Measurements from ENCODE around the gene ZNF782.
"Not testable (repeated sequence)": the region's sequence is repeated elsewhere in the genome, so short reads cannot be mapped to it uniquely, and the experiment has no call there.

ZNF782 gene

DNA sequence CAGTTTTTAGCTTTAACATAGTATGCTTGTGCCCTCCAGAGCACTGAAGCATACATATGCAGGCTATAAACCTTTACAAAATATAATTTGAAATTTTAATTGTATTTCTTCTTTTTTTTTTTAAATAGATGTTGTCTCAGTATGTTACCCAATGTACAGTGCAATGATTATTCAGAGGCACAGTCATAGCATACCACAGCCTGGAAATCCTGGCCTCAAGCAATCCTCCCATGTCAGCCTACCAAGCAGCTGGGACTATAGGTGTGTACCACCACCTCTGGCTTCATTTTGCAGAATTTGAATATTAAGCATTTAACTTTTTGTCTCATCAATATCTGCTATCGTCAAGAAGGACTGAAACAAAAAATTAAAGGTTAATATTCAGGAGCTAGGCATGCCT is 16.9 kb upstream of the ZNF782 start:
- Histone ChIP-seq H3K27ac (ENCODE audit: low read depth, low read length) (no peak overlapping the region), H3K4me1 (ENCODE audit: control insufficient read depth, low read length) (peaks cover 41% of the 10 kb centered on the region), H3K79me2 (ENCODE audit: control insufficient read depth, low read length) (no peaks in the 10 kb centered on the region), H3F3A (ENCODE audit: control insufficient read depth, insufficient read depth) (peaks cover 16% of the 10 kb centered on the region), H4K20me1 (ENCODE audit: control insufficient read depth, insufficient read depth, low read depth, low read length) (no peaks in the 10 kb centered on the region), H3K27me3 (ENCODE audit: control insufficient read depth, low read length) (no peaks in the 10 kb centered on the region; the same call in 1 of the 2 replicates), H3K4me3 (ENCODE audit: low read length) (no peak overlapping the region), H3K36me3 (ENCODE audit: control insufficient read depth, low read length) (no peaks in the 10 kb centered on the region), H3K4me2 (ENCODE audit: low read length) (no peak overlapping the region), H3K9me3 (ENCODE audit: control insufficient read depth, insufficient read depth, low read length) (no peaks in the 10 kb centered on the region), H3K9me2 (replicated peaks; ENCODE audit: control insufficient read depth, low read length) (no peaks in the 10 kb centered on the region)
- TF ChIP-seq EZH2phosphoT487 (IDR thresholded peaks at IDR 0.05; ENCODE audit: borderline replicate concordance, low read length): no peak
- TF ChIP-seq, protein P1, sequence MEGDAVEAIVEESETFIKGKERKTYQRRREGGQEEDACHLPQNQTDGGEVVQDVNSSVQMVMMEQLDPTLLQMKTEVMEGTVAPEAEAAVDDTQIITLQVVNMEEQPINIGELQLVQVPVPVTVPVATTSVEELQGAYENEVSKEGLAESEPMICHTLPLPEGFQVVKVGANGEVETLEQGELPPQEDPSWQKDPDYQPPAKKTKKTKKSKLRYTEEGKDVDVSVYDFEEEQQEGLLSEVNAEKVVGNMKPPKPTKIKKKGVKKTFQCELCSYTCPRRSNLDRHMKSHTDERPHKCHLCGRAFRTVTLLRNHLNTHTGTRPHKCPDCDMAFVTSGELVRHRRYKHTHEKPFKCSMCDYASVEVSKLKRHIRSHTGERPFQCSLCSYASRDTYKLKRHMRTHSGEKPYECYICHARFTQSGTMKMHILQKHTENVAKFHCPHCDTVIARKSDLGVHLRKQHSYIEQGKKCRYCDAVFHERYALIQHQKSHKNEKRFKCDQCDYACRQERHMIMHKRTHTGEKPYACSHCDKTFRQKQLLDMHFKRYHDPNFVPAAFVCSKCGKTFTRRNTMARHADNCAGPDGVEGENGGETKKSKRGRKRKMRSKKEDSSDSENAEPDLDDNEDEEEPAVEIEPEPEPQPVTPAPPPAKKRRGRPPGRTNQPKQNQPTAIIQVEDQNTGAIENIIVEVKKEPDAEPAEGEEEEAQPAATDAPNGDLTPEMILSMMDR (IDR thresholded peaks at IDR 0.05; ENCODE audit: low read depth, low read length, poor library complexity, severe bottlenecking): no peak

DNA sequence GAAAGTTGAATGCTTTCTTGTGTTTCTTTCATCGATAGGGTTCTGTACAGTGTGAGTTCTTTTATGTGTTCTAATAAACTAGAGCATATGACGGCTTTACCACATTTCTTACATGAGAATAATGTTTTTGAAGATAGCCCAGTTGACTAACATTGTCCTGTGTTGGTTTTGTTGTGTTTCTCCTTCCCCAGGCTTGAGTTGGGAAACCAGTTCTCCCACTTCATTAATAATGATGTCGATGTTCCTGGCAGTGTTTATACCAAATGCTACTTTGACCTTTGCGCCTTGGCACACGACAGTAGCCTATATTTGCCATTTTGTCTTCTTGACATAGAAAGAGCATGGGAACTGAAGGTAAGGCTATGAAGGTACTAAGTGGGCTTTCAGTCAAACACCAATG is 14.4 kb upstream of the ZNF782 start:
- no peak overlapping the region for H3K4me2 ChIP-seq (ENCODE audit: low read length)
- H3K27ac ChIP-seq (ENCODE audit: low read depth, low read length): no peak overlapping the region
- H3K36me3 ChIP-seq (ENCODE audit: control insufficient read depth, low read length): no peaks in the 10 kb centered on the region

DNA sequence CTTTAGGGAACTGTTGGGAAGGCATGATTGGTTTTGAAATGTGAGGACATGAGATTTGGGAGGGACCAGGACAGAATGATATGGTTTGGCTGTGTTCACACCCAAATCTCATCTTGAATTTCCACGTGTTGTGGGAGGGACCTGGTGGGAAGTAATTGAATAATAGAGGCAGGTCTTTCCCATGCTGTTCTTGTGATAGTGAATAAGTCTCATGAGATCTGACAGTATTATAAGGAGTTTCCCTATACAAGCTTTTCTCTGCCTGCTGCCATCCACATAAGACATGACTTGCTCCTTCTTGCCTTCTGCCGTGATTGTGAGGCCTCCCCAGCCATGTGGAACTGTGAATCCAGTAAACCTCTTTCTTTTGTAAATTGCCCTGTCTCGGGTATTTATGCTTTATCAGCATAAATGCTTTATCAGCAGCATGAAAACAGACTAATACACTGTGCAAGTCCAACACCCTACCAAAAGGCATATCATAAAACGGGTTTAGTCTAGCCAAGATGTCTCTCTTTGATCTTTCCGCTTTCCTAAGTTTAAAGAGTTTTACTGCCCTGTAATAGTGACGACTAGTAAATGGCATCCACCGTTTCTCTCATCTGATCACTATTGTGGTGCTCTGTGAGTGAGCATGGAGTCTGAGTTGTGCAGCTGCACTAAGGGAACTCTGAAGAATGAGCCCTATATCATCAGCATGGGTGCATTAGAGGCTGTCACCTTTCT is 12.9 kb upstream of the ZNF782 start:
- Histone ChIP-seq H3K9me3 (ENCODE audit: control insufficient read depth, insufficient read depth, low read length) (no peaks in the 10 kb centered on the region), H3K4me3 (ENCODE audit: low read length) (no peak overlapping the region), H3K4me1 (ENCODE audit: control insufficient read depth, low read length) (peaks cover 2% of the 10 kb centered on the region), H3K79me2 (ENCODE audit: control insufficient read depth, low read length) (no peaks in the 10 kb centered on the region), H3K27ac (ENCODE audit: low read depth, low read length) (no peak overlapping the region), H3F3A (ENCODE audit: control insufficient read depth, insufficient read depth) (no peaks in the 10 kb centered on the region), H3K9me2 (replicated peaks; ENCODE audit: control insufficient read depth, low read length) (no peaks in the 10 kb centered on the region), H3K36me3 (ENCODE audit: control insufficient read depth, low read length) (no peaks in the 10 kb centered on the region), H3K4me2 (ENCODE audit: low read length) (no peak overlapping the region), H4K20me1 (ENCODE audit: control insufficient read depth, insufficient read depth, low read depth, low read length) (no peaks in the 10 kb centered on the region), H3K27me3 (ENCODE audit: control insufficient read depth, low read length) (peaks cover 3% of the 10 kb centered on the region; the same call in 1 of the 2 replicates)
- TF ChIP-seq, protein P1 (IDR thresholded peaks at IDR 0.05; ENCODE audit: low read depth, low read length, poor library complexity, severe bottlenecking): no peak
- TF ChIP-seq EZH2phosphoT487 (IDR thresholded peaks at IDR 0.05; ENCODE audit: borderline replicate concordance, low read length): no peak

More for the DNA sequence above, 14.4 kb upstream of the ZNF782 start:
- H3K4me3 ChIP-seq (ENCODE audit: low read length): no peak overlapping the region
- no peaks in the 10 kb centered on the region for H3K9me2 ChIP-seq (replicated peaks; ENCODE audit: control insufficient read depth, low read length)
- H3K4me1 ChIP-seq (ENCODE audit: control insufficient read depth, low read length): peaks cover 16% of the 10 kb centered on the region
- no peaks in the 10 kb centered on the region for H3K27me3 ChIP-seq (ENCODE audit: control insufficient read depth, low read length)
- no peaks in the 10 kb centered on the region for H3K79me2 ChIP-seq (ENCODE audit: control insufficient read depth, low read length)
- TF ChIP-seq EZH2phosphoT487 (IDR thresholded peaks at IDR 0.05; ENCODE audit: borderline replicate concordance, low read length): no peak
- TF ChIP-seq, protein P1 (IDR thresholded peaks at IDR 0.05; ENCODE audit: low read depth, low read length, poor library complexity, severe bottlenecking): no peak
- no peaks in the 10 kb centered on the region for H4K20me1 ChIP-seq (ENCODE audit: control insufficient read depth, insufficient read depth, low read depth, low read length)
- no peaks in the 10 kb centered on the region for H3K9me3 ChIP-seq (ENCODE audit: control insufficient read depth, insufficient read depth, low read length)
- peaks cover 5% of the 10 kb centered on the region; the same call in 1 of the 2 replicates for H3F3A ChIP-seq (ENCODE audit: control insufficient read depth, insufficient read depth)

DNA sequence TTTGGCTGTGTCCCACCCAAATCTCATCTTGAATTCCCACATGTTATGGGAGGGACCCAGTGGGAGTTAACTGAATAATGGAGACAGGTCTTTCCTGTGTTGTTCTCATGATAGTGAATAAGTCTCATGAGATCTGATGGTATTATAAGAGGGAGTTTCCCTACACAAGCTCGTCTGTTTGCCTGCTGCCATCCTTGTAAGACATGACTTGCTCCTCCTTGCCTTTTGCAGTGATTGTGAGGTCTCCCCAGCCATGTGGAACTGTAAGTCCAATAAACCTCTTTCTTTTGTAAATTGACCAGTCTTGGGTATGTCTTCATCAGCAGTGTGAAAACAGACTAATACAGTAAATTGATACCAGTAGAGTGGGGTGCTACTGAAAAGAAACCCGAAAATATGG is 10.9 kb upstream of the ZNF782 start:
- not testable (repeated sequence) for H3K79me2 ChIP-seq (ENCODE audit: control insufficient read depth, low read length); H3F3A ChIP-seq (ENCODE audit: control insufficient read depth, insufficient read depth); H3K27me3 ChIP-seq (ENCODE audit: control insufficient read depth, low read length); H3K4me2 ChIP-seq (ENCODE audit: low read length); H3K9me2 ChIP-seq (replicated peaks; ENCODE audit: control insufficient read depth, low read length); H3K9me3 ChIP-seq (ENCODE audit: control insufficient read depth, insufficient read depth, low read length); H4K20me1 ChIP-seq (ENCODE audit: control insufficient read depth, insufficient read depth, low read depth, low read length); H3K27ac ChIP-seq (ENCODE audit: low read depth, low read length); H3K36me3 ChIP-seq (ENCODE audit: control insufficient read depth, low read length); H3K4me1 ChIP-seq (ENCODE audit: control insufficient read depth, low read length); H3K4me3 ChIP-seq (ENCODE audit: low read length)
